PFSK-1 (cell line): ENCODE data around the gene KLHL25.

Experiments
- FOXP2 ChIP-seq: optimal IDR thresholded peaks from 2 replicates; pipeline ENCODE3; 2011; ENCODE audit warnings: borderline replicate concordance, control low read depth, inconsistent platforms; ENCODE audit not compliant: insufficient read depth; ENCODE audit errors: extremely low read length, extremely low read depth
- POLR2AphosphoS5 ChIP-seq: IDR thresholded peaks from 2 replicates; pipeline ENCODE4 v1.6.1; 2012; ENCODE audit warnings: low read depth, mild to moderate bottlenecking, control low read depth, low read length, moderate library complexity
- REST ChIP-seq, 2 experiments: IDR thresholded peaks; 2 replicates each; pipeline versions ENCODE4 v1.6.1 to v1.8.0; 2011 to 2012; ENCODE audit warnings: low read depth in 2 of 2, low read length in 2 of 2, control low read depth in 1 of 2, inconsistent platforms in 1 of 2, mild to moderate bottlenecking in 1 of 2, moderate library complexity in 1 of 2; ENCODE audit not compliant: insufficient read depth in 1 of 2
- SIN3A ChIP-seq: IDR thresholded peaks from 2 replicates; pipeline ENCODE4 v1.6.1; 2012; ENCODE audit warnings: mild to moderate bottlenecking, low read length, moderate library complexity, borderline replicate concordance; ENCODE audit not compliant: insufficient read depth
- TAF1 ChIP-seq: IDR thresholded peaks from 2 replicates; pipeline ENCODE4 v1.6.1; 2012; ENCODE audit warnings: low read length, control low read depth, borderline replicate concordance; ENCODE audit not compliant: insufficient read depth

Gene KLHL25

GRCh38 chr15:85751291-85752123 lies 43.2 kb downstream of the KLHL25 start:
- no peak for TF ChIP-seq SIN3A

GRCh38 chr15:85750319-85751290 lies 44.1 kb downstream of the KLHL25 start:
- TF ChIP-seq POLR2AphosphoS5 = no peak
- TF ChIP-seq REST (IDR thresholded peaks at IDR 0.05; ENCODE audit: insufficient read depth in 1 of 2, low read depth in 2 of 2, low read length in 2 of 2) = no peak
- TF ChIP-seq SIN3A = no peak
- TF ChIP-seq FOXP2 = no peak
- no peak for TF ChIP-seq TAF1

- TF ChIP-seq TAF1 (no peak), POLR2AphosphoS5 (no peak), FOXP2 (no peak), SIN3A (no peak), REST (IDR thresholded peaks at IDR 0.05; ENCODE audit: insufficient read depth in 1 of 2, low read depth in 2 of 2, low read length in 2 of 2) (no peak)
Observed at GRCh38 chr15:85749261-85750151, 45.2 kb downstream of the KLHL25 start.

GRCh38 chr15:85748729-85749128 lies 46.0 kb downstream of the KLHL25 start:
- TF ChIP-seq SIN3A (no peak), POLR2AphosphoS5 (no peak), TAF1 (no peak), REST (IDR thresholded peaks at IDR 0.05; ENCODE audit: insufficient read depth in 1 of 2, low read depth in 2 of 2, low read length in 2 of 2) (no peak)

- TF ChIP-seq REST (IDR thresholded peaks at IDR 0.05; ENCODE audit: insufficient read depth in 1 of 2, low read depth in 2 of 2, low read length in 2 of 2) = no peak
- TF ChIP-seq TAF1 = no peak
- TF ChIP-seq SIN3A = no peak
- TF ChIP-seq POLR2AphosphoS5 = no peak
- TF ChIP-seq FOXP2 = no peak
Observed at GRCh38 chr15:85748176-85748575, 46.5 kb downstream of the KLHL25 start.
